Activated CD4-positive, alpha-beta T cell treated with anti-CD3 and anti-CD28 coated beads, Interleukin-10, Interleukin-2, amounts not matched to agents 100 ng/mL and 50 ng/mL, durations not matched to agents 16 hours and 8 hours (primary cell): Measurements from ENCODE around the gene SLC15A4.

Experiments
- DNase-seq: peaks from one replicate; pipeline ENCODE4 v3.0.0-alpha.2; 2020

Gene SLC15A4

GRCh38 chr12:128792398-128792797, 31.4 kb downstream of the SLC15A4 start:
- DNase-seq: no peak

DNA sequence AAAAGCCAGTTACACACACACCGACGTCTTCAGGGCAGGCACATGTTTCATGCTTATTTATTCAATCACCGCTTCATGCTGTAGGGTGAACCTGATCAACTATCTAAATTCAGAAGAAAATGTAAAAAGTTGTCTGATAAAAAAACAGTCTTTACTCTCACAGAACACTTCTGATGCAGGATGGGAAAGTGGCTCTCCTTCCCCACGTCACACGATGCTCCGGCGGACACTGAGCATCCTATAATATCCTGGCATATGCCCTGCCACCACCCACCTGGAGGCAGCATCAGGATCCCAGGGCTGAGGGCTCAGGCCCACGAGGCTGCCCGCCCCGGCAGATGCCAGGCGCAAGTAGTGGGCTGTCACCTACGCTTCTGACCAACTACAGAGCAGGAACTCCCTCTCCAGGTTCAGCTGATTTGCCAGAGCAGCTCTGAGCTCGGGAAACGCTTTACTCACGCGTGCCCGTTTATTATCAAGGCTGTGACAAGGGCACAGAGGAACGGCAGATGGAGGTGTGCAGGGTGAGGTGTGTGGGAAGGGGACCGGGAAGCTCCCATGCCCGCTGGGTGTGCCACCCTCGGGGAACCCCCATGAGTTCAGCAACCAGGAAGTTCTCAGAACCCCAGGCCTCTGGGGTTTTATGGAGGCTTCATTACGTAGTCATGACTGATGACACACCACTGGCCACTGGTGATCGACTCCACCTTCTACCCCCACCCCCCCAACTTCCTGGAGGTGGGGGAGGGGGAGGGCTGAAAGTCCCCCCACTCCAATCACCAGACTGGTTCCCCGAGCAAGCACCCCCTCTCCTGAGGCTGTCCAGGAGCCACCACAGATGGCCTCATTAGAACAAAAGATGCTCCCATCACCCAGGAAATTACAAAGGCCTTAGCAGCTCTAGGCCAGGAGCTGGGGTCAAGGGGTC, 32.1 kb downstream of the SLC15A4 start:
- DNase-seq: peak; percentile 20

DNA sequence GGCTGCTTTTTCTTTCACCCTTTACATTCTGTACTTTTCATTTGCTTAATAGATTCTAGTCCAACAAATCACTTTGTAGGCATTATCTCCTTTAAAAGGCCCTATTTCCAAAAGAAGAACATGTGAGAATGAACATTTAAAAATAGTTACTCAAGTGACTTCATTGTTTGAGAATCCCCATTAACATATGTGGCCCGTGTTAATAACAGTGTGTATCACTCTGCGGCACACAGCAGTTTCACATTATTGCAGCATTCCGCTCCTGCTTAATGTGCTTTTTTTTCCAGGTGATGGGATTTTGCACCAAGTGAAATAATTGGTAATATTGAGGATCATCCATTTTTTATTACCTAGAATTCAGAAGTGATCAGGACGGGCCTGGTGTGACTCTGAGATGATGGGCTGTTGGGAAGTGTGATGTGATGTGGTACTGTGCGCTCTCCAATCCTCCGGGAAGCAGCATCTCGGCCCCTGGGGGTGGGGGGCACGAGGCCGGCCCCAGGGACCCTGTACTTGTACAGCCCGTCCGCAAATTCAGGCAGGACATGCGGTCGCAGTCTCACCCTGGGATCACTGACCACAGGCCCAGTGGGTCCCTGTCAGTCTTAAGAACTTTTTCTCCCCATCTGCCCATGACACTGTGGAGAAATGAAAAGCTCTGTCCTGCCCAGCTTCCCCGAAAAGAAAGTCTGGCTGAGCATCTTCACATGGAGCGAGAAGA, 32.9 kb downstream of the SLC15A4 start:
- no peak for DNase-seq

DNA sequence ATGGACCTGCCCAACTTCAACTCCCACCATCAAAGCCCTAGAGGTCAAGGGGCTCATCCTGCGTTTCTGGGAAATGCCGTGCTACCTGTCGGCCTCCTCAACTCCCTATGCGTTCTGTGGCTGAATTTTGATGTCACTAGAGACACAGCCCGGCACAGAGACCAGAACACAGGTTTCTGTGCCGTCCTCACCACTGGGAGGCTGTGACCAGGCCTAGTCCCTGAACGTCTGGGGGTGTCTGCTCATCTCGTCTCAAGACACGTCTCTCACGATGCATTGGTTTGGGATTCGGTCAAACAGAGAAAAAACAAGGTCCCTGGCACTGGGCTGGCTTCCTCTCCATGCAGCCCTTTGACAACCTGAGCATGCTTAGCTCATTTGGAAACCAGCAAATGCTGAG, 33.5 kb downstream of the SLC15A4 start:
- no peak for DNase-seq

DNA sequence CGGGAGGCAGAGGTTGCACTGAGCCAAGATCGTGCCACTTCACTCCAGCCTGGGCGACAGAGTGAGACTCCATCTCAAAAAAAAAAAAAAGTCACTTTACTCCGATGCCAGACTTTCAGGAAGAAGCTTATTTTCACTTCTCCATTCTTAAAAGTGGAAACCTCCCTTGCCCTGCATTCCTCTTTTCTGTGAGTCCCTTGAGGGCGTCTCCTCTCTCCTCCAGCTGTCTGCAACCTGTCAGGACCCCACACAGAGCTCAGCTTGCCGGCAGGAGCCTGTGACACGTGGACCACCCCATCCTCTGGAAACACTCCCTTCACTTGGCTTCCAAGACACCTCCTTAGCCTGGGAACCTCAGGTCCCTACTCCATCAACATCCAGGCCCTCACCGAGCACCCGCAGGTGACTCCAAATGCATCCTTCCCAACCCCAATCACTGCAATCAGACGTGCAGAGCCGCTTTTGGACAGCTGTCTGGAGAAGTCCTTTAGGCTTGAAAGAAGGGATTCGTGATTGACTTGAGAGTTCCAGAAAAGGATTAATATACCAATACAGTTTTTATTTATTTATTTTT, 34.3 kb downstream of the SLC15A4 start:
- no peak for DNase-seq

DNA sequence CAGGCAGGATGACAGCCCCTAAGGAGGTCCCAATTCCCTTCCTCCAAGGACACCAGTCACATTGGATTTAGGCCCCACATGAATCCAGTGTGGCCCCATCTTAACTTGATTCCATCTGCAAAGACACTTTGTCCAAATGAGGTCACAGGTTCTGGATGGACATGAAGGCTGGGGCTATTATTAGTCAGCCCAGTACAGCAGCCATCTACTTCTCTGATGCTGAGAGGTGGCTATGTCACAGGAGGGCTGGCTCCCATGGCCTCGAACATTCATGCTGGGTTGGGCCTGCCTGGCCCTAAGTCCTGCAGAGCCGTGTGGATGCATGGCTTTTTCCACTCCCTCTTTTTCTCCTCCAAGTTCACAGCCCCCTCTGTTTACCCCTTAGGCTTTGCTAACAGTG, 35.9 kb downstream of the SLC15A4 start:
- DNase-seq: no peak

DNA sequence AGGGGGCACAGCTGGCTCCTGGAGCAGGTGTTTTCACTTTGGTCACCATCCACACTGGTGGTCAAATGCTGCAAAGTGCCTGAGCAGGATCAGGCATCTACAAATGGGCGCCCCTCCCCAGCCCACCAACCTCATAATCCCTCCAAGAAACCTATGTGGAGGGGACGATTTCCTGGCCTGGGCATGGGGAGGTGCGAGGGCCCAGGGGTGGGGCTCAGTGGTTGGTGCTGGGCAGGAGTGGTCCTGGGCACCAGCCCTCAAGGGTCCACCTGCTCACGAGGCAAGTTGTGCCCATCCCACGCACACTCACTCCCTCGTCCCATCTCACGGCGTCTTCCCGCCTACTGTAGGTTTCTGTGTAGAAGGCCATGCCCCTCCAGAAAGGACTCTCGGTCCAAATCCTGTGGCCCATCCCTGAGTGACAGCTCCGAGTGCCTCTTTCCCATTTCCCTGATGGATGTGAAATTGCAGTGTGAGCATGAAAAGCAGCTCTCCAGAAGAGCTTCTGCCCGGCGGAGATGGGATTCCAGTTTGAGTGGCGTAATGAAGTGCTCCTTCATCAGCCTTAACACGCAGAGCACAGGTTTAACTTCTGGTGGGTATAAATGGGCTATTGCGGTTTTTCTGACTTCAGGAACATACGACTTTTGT, 36.9 kb downstream of the SLC15A4 start:
- DNase-seq: no peak

GRCh38 chr12:128784030-128784760, 39.6 kb downstream of the SLC15A4 start:
- no peak for DNase-seq

- peak; percentile 22 for DNase-seq
These were observed 40.6 kb downstream of the SLC15A4 start for GRCh38 chr12:128783129-128783574.

DNA sequence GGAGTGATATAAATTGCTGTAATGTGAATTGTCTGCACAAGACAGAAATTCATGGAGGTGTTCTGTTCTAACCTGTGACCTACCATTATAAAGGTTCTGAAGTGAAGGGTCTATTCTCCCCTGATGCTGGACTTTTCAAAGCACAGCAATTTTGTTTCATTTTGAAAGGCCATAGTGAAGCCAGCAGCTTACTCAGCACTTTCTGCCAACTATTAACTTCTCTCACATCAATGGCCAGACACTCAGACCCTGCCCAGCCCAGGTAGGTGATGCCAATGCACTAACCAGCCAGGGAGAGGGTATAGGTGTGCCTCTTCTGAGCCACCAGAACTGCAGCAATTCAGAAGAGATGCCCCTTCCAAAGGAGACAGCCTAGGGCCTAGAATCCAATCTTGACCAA, 43.9 kb downstream of the SLC15A4 start:
- no peak for DNase-seq

GRCh38 chr12:128772249-128772648, 51.5 kb downstream of the SLC15A4 start:
- no peak for DNase-seq

DNA sequence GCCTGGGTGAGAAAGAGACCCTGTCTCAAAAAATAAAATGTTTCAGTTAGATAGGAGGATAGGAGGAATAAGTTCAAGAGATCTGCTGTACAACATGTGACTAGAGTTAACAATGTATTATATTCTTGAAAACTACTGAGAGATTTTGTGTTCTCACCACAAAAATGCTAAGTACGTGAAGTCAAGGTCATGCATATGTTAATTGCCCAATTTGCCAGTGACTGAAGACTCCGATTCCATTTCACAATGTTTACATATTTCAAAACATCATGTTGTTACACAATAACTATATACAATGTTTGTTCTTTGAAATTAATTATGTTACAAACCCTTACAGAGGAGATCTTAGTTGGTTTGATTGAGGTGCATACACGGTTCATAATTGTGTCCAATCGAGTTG, 52.1 kb downstream of the SLC15A4 start:
- DNase-seq: no peak

DNA sequence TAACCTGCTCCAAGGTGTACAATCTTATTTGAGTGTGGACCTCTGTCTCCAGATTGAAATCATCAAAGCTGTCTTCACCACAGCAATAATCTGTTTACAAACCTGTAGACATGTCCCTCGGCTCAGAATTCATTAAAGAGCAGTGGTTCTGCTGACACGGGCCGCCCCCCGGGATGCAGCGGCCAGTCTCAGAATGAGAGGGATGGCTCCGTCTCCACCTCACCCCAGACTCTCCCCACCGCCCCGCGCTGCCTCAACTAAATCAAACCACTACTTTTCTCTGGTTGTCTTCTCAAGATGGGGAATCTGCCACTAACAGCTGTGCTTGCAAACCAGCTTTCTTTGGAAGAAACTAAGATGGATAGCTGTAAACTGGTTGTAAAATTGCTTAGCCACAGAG, 56.2 kb downstream of the SLC15A4 start:
- no peak for DNase-seq

DNA sequence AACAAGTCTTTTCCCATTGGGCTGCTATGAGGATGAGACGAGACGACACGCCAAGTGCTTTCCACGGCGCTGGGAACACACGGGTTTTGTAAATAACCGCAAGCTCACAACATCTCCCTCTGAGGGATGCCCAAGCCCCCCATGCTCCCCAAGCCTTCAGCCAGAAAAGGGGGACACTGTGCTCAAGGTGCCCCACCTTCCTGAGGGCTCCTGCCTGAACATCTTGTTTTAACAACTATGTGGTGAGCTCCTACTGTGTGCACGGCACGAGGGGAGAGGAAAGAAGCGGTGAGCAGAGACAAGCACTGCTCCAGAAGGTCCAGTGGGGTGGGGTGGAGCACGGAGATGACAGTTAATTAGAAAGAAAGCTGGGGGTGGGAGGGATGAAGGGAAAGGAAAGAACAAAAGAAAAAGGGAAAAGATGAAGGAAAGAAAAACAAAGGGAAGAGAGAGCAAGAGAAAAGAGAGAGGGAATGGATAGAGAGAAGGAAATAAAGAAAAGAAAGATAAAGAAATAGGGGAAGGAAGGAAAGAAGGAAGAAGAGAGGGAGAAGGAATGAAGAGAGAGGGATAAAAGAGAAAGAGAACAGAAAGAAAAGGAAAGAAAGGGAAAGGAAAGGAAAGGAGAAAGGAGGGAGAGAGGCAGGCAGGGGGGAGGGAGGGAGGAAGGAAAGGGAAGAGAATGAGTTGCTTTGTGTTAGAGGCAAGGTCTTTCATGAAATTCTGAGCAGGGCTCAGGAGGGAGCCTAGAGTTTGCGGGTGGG, 56.8 kb downstream of the SLC15A4 start:
- no peak for DNase-seq

GRCh38 chr12:128763395-128763794, 60.4 kb downstream of the SLC15A4 start:
- DNase-seq: no peak

DNA sequence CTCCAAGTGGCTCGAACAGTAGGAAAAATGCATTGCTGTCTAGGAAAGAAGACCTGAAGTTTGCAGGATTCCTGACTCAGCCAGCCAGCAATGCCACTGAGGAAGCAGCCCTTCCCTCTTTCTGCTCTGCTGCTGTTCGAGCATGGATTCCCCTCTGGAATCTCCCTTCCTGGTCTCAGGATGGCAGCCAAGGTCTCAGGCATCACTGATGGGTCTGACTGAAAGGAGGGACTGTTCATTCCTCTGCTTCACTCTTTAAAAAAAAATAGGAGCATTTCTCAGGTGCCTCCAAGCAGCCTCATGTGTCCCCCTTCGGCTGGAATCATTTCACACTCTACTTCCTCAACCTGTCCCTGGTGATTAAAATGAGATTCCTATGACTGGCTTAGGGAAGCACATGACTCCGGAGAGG, 62.4 kb downstream of the SLC15A4 start:
- no peak for DNase-seq

GRCh38 chr12:128755566-128755965, 68.2 kb downstream of the SLC15A4 start:
- DNase-seq: no peak

GRCh38 chr12:128754275-128754674, 69.5 kb downstream of the SLC15A4 start:
- no peak for DNase-seq

- DNase-seq: no peak
These were observed 70.3 kb downstream of the SLC15A4 start for GRCh38 chr12:128753438-128753837.

DNA sequence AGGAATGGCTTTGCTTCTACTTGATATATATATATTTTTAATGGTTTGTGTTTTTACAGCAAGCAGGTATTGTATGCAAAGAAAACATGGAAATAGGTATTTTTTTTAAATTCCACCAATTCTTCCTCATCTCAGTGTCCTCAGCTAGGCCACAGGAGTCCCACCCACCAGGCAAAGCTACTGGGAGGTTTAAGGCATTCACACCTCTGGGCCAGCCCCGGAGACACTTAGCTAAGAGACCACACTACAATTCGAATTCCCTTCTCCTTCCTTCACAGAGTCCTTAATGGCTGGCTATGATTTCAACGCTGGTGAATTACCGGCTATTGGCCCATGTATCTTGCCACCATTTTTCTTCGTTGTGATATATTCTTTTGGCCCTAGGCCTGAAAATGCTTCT, 71.4 kb downstream of the SLC15A4 start:
- no peak for DNase-seq

- no peak for DNase-seq
These were observed 76.3 kb downstream of the SLC15A4 start for GRCh38 chr12:128747441-128747840.
